ENCODE results near the gene CUX1. TPM values are rescaled to one million over a fixed set of nuclear protein-coding genes. Genes with fewer than 3 reads are reported as not detected.

Gene CUX1
- total RNA-seq, 1 experiment from 2014 or later, result 53.5 TPM

DNA sequence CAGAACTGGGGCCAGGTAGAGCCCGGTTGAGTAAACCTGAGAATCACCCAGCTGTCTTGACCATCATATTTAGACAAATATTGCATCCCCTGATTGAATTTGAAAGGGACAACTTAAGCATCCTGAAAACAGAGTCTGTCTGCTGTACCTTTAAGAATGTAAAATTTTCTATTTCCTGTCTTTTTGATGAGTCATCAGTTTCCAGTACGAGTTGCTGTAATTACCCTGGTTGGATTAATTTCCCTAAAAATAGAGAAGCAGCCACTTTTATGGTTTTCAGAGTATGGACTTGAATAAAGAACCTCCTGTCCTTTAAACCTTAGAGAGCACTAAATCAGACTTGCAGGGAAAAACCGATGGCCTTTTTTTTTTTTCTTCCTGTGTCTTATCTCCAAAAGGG, 304.6 kb downstream of the CUX1 start:
- no peak overlapping the region for H3K4me2 ChIP-seq (ENCODE audit: insufficient read depth, insufficient read length, low read length)
- Mint-ChIP-seq H3K27me3 (ENCODE audit: low read depth) (no peaks in the 10 kb centered on the region; the same call in 1 of the 2 replicates), H3K9me3 (peaks cover 5 to 6% of the 10 kb centered on the region in 2 experiments; a peak in 2 of 5 replicates), H3K36me3 (ENCODE audit: insufficient read depth in 1 of 3, low read depth in 3 of 3) (peaks cover 18 to 31% (median 20%) of the 10 kb centered on the region in 3 experiments), H3K27ac (peak overlapping the region; percentile 87 to 92 (median 88); a peak in 5 of 7 replicates), H3K4me3 (no peak overlapping the region), H3K4me1 (peaks cover 21 to 27% of the 10 kb centered on the region in 2 experiments)
- no peak overlapping the region for H3K56ac ChIP-seq (ENCODE audit: insufficient read length, low read depth, low read length)
- no peak overlapping the region for H2BK120ac ChIP-seq (ENCODE audit: low read depth, low read length, poor library complexity, severe bottlenecking)
- H3K14ac ChIP-seq (ENCODE audit: insufficient read depth, low read length), result no peak overlapping the region
- H3T11ph ChIP-seq (ENCODE audit: low read length), result no peak overlapping the region
- H4K5ac ChIP-seq (ENCODE audit: insufficient read length, low read depth, low read length), result no peak overlapping the region
- H3K27me3 ChIP-seq (ENCODE audit: insufficient read depth, low read length), result no peaks in the 10 kb centered on the region
- H3K79me1 ChIP-seq (ENCODE audit: insufficient read depth, low read depth, low read length, poor library complexity, severe bottlenecking), result no peaks in the 10 kb centered on the region
- no peak overlapping the region for H4K8ac ChIP-seq (replicated peaks; ENCODE audit: insufficient read length, low read depth, low read length)
- no peak overlapping the region for H2BK20ac ChIP-seq (ENCODE audit: low read depth, low read length, poor library complexity, severe bottlenecking)
- no peak overlapping the region for H3K27ac ChIP-seq (ENCODE audit: insufficient read length, low read depth, low read length)
- no peak overlapping the region for H2BK15ac ChIP-seq (ENCODE audit: low read depth, low read length)
- H2AK5ac ChIP-seq (ENCODE audit: insufficient read length, low read length), result no peak overlapping the region
- no peaks in the 10 kb centered on the region for H3K23me2 ChIP-seq (ENCODE audit: insufficient read length, low read depth, low read length, poor library complexity, severe bottlenecking)
- DNase-seq, result no peak
- no peak overlapping the region for H4K91ac ChIP-seq (ENCODE audit: insufficient read length, low read depth, low read length)
- H4K20me1 ChIP-seq (ENCODE audit: control insufficient read depth, insufficient read depth, insufficient read length), result no peaks in the 10 kb centered on the region
- TF ChIP-seq, protein P1, sequence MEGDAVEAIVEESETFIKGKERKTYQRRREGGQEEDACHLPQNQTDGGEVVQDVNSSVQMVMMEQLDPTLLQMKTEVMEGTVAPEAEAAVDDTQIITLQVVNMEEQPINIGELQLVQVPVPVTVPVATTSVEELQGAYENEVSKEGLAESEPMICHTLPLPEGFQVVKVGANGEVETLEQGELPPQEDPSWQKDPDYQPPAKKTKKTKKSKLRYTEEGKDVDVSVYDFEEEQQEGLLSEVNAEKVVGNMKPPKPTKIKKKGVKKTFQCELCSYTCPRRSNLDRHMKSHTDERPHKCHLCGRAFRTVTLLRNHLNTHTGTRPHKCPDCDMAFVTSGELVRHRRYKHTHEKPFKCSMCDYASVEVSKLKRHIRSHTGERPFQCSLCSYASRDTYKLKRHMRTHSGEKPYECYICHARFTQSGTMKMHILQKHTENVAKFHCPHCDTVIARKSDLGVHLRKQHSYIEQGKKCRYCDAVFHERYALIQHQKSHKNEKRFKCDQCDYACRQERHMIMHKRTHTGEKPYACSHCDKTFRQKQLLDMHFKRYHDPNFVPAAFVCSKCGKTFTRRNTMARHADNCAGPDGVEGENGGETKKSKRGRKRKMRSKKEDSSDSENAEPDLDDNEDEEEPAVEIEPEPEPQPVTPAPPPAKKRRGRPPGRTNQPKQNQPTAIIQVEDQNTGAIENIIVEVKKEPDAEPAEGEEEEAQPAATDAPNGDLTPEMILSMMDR (conservative IDR thresholded peaks at IDR 0.05), result no peak
- no peak overlapping the region for H3K4ac ChIP-seq (ENCODE audit: low read depth, low read length)
- no CpG with 5 or more reads among the region's 3 CpGs for WGBS (ENCODE audit: extremely low coverage, insufficient read length, low lambda C conversion rate)
- H3K4me1 ChIP-seq (ENCODE audit: insufficient read depth, low read length), result no peaks in the 10 kb centered on the region
- H2AFZ ChIP-seq (ENCODE audit: low read length), result no peak overlapping the region
- no peak overlapping the region for H2BK5ac ChIP-seq (ENCODE audit: insufficient read length, low read length)
- no peak overlapping the region for H3K23ac ChIP-seq (ENCODE audit: insufficient read length, low read depth, low read length)
- H3K9me3 ChIP-seq (ENCODE audit: control insufficient read depth, low read depth, low read length), result no peaks in the 10 kb centered on the region
- H3K79me2 ChIP-seq (ENCODE audit: insufficient read depth, low read length), result no peaks in the 10 kb centered on the region
- H3K9ac ChIP-seq (ENCODE audit: extremely low read depth, insufficient read length, low read length), result no peak overlapping the region
- H3K18ac ChIP-seq (ENCODE audit: insufficient read length, low read depth, low read length), result no peak overlapping the region
- no peak overlapping the region for H2BK12ac ChIP-seq (ENCODE audit: insufficient read length, low read depth, low read length)

Measured in H9 (cell line).